Ascending aorta (tissue), 2 donors: ENCODE data around the gene PCDHAC2. TPM values are rescaled to one million over a fixed set of nuclear protein-coding genes. Genes with fewer than 3 reads are reported as not detected.

Experiments used
- DNase-seq, 2 donors: peaks; one replicate each; pipeline ENCODE4 v3.0.0-alpha.2; 2019; ENCODE audit warnings: low spot score in 2 of 2
- H3K27ac ChIP-seq, 2 donors: fragments of 200-600 bp; sonication (generic); one replicate each; pipeline ENCODE4 v1.5.1; 2016 to 2017; ENCODE audit warnings: mild to moderate bottlenecking in 1 of 2
- H3K27me3 ChIP-seq: fragments of 200-600 bp; sonication (generic); one replicate; pipeline ENCODE4 v1.5.1; 2017
- H3K36me3 ChIP-seq, 2 donors: fragments of 200-600 bp; sonication (generic); one replicate each; pipeline ENCODE4 v1.5.1; 2016
- H3K4me1 ChIP-seq, 2 donors: fragments of 200-600 bp; sonication (generic); one replicate each; pipeline ENCODE4 v1.5.1; 2016 to 2017; ENCODE audit warnings: mild to moderate bottlenecking in 1 of 2
- H3K4me3 ChIP-seq, 2 donors: fragments of 200-600 bp; sonication (generic); one replicate each; pipeline ENCODE4 v1.5.1; 2016 to 2017; ENCODE audit warnings: mild to moderate bottlenecking in 1 of 2
- H3K9me3 ChIP-seq, 2 donors: fragments of 200-600 bp; sonication (generic); one replicate each; pipeline ENCODE4 v1.5.1; 2016
- intact Hi-C: fragments of 100-400 bp; cut with DNase I; formaldehyde crosslinking; loops from one replicate; pipeline ENCODE4 v1.15.1; 2023
- total RNA-seq: library from RNA; depleted of rRNA; stranded (reverse); fragments of >200 nt; gene quantifications from one replicate; pipeline ENCODE4 v1.1.0, GENCODE V29; 2016
- TF ChIP-seq, protein P1 (sequence below), 3 experiments: fragments of 200-600 bp in 2 of 3; fragments of 450-650 bp in 1 of 3; sonication (generic) in 2 of 3; IDR thresholded peaks; one replicate each; pipeline ENCODE4 v1.5.1; 2016 to 2019; ENCODE audit warnings: antibody characterized with exemption in 3 of 3, mild to moderate bottlenecking in 1 of 3, moderate library complexity in 1 of 3

The PCDHAC2 gene
- total RNA-seq, 1 donor from 2014 or later = not detected

DNA sequence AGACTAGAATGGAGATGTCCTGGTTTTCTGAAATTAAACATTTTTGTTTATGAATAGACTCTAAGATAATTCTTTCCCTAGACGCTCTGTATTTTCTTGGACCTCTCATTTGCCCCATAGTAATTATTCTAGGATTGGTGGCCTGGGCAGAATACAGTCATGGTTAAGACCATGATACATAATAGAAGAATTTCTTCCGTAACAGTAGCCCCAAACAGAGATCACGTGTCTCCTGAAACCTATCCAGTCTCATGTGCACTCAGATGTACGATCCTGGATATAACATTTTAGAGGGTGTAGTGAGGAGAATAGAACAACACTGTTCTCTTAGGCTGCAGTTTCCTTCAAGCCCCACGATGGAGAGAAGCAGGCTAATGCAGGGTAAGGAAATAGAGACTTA is 22.3 kb downstream of the PCDHAC2 start:
- Histone ChIP-seq H3K9me3 (no peaks in the 10 kb centered on the region), H3K4me3 (no peak overlapping the region), H3K4me1 (no peaks in the 10 kb centered on the region), H3K27me3 (no peaks in the 10 kb centered on the region), H3K36me3 (no peaks in the 10 kb centered on the region), H3K27ac (no peak overlapping the region)
- no peak for DNase-seq
- TF ChIP-seq, protein P1, sequence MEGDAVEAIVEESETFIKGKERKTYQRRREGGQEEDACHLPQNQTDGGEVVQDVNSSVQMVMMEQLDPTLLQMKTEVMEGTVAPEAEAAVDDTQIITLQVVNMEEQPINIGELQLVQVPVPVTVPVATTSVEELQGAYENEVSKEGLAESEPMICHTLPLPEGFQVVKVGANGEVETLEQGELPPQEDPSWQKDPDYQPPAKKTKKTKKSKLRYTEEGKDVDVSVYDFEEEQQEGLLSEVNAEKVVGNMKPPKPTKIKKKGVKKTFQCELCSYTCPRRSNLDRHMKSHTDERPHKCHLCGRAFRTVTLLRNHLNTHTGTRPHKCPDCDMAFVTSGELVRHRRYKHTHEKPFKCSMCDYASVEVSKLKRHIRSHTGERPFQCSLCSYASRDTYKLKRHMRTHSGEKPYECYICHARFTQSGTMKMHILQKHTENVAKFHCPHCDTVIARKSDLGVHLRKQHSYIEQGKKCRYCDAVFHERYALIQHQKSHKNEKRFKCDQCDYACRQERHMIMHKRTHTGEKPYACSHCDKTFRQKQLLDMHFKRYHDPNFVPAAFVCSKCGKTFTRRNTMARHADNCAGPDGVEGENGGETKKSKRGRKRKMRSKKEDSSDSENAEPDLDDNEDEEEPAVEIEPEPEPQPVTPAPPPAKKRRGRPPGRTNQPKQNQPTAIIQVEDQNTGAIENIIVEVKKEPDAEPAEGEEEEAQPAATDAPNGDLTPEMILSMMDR (IDR thresholded peaks at IDR 0.05) = no peak
- intact Hi-C loops = no loop called here

DNA sequence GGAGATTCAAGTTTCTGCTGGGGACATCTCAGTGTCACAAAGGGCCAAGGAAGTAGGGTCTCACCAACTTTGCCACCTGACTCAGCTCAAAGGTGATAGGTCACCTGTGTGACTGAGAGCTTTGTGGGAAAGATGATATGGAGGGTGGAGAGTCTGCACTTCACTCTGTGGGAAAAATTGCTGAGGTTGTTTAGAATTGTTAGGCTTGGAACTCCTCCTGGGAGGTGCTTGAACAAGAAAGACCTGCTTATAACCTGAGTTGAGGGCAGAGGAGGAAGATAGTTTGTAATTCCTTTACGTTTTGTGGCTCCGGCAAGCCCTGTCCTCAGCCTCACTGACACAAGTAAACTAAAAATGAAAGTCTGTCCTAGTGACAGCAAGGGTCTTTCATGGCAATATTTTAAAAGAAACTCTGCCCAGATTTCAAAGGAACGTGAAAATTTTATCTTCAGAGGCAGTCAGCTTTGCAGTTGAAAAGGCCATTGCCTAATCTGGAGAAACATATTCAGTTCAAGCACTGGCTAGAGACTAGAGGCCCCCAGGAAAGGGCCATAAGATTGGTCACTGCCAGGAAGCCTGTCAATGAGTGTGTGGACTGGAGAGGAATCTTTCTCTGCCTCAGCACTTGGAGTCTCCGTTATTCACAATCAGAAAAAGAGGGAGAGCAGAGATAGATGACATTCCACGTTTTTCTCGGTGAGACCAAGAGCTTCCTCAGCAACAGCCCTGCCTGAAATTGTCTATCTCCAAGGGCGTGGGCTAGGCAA is 23.2 kb downstream of the PCDHAC2 start:
- DNase-seq = no peak
- Histone ChIP-seq H3K9me3 (no peaks in the 10 kb centered on the region), H3K27ac (no peak overlapping the region), H3K36me3 (no peaks in the 10 kb centered on the region), H3K4me1 (no peaks in the 10 kb centered on the region), H3K4me3 (no peak overlapping the region), H3K27me3 (no peaks in the 10 kb centered on the region)
- intact Hi-C loops = no loop called here
- TF ChIP-seq, protein P1 (IDR thresholded peaks at IDR 0.05) = no peak

DNA sequence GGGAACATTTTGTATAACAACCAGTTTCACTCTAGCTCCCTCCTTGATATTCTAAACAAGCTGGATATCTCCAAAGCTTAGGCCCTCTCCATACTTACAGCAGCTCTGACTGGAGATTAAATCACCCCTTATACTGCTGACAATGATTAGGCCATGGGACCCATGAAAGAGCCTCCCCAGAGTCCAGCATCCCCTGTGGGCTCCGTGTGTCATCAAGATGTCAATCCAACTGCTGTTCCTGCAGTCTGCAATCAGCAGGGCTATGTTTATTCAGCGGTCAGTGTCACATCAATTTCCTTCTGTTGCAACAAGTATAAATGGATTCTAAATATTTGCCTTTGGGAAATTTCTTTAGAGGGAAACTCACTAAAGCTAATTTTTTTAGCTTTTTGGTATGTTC is 26.6 kb downstream of the PCDHAC2 start:
- no peak overlapping the region for H3K4me3 ChIP-seq
- intact Hi-C loops = no loop called here
- no peaks in the 10 kb centered on the region for H3K27me3 ChIP-seq
- H3K27ac ChIP-seq = no peak overlapping the region
- no peaks in the 10 kb centered on the region for H3K9me3 ChIP-seq
- DNase-seq = no peak
- TF ChIP-seq, protein P1 (IDR thresholded peaks at IDR 0.05) = no peak
- H3K36me3 ChIP-seq = no peaks in the 10 kb centered on the region
- H3K4me1 ChIP-seq = no peaks in the 10 kb centered on the region

DNA sequence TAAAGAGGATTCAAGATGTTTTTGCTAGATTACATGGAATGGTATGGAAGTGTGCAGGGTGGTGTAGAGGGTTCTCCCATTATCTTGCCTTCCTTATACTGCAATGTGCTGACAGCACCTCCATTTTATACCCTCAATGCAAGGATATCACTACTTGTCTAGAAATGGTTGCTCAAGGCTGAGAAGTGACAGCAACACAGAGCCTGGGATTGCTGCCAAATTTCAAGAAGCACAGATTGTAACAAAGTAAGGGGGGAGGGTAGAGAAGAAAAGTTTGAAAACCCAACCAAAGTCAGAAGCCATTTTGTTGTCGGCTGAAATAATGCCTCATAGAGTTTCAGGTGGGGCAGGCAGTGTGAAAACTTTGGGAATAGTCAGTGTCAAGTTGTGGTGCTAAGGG is 29.8 kb downstream of the PCDHAC2 start:
- Histone ChIP-seq H3K4me3 (no peak overlapping the region), H3K27me3 (no peaks in the 10 kb centered on the region), H3K36me3 (no peaks in the 10 kb centered on the region), H3K9me3 (no peaks in the 10 kb centered on the region), H3K27ac (no peak overlapping the region), H3K4me1 (no peaks in the 10 kb centered on the region)
- no peak for DNase-seq
- TF ChIP-seq, protein P1 (IDR thresholded peaks at IDR 0.05) = no peak
- intact Hi-C loops = no loop called here

DNA sequence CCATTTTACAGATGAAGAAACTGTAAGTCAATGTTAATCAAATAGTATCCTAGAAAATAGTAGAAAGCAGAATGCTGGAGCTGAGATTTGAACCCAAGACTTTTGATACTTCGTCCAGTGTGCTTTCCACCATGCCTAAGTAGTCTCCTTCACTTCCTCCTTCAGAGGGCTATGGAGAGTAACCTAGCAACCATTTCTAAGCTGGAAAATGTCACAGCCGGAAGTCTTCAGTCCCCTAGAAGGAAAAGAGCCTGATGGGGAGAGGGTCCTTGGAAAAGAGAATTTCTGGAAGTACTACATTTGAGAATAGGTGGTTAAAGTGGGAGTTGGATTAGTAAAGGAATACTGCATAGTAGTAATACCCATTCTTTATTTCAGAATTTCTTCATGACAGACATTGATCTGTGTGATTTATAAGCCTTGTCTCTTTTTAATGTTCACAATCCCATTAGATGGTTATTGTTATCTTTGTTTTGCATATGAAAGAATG is 32.7 kb downstream of the PCDHAC2 start:
- H3K36me3 ChIP-seq = no peaks in the 10 kb centered on the region
- intact Hi-C loops = no loop called here
- no peak overlapping the region for H3K27ac ChIP-seq
- no peaks in the 10 kb centered on the region for H3K27me3 ChIP-seq
- no peak overlapping the region for H3K4me3 ChIP-seq
- H3K9me3 ChIP-seq = no peaks in the 10 kb centered on the region
- TF ChIP-seq, protein P1 (IDR thresholded peaks at IDR 0.05) = no peak
- no peak for DNase-seq
- H3K4me1 ChIP-seq = no peaks in the 10 kb centered on the region
